GM23338 (cell line): ENCODE measurements around the gene GOLM1. TPM values are rescaled to one million over a fixed set of nuclear protein-coding genes. Genes with fewer than 3 reads are reported as not detected.

Experiments
- ATAC-seq: fragments of 200-7000 bp; cut with Tn5 transposase; 3 replicates; pipeline ENCODE4 v1.9.1; 2020
- DNase-seq: peaks from one replicate; pipeline ENCODE4 v3.0.0-alpha.2; 2015; ENCODE audit warnings: low spot score
- H2AFZ ChIP-seq: fragments of 200-600 bp; sonication (generic); 2 replicates; pipeline ENCODE4 v1.8.0; 2016; ENCODE audit warnings: antibody characterized with exemption, mild to moderate bottlenecking, moderate library complexity
- H3F3A ChIP-seq: fragments of 200-600 bp; sonication (generic); replicated peaks from 2 replicates; pipeline ENCODE4 v1.8.0; 2017; ENCODE audit warnings: antibody characterized with exemption, mixed run types, low read depth
- H3K27ac ChIP-seq: fragments of 200-600 bp; sonication (generic); 2 replicates; pipeline ENCODE4 v1.6.1; 2016; ENCODE audit warnings: low read depth
- H3K27me3 ChIP-seq: fragments of 200-600 bp; sonication (generic); 2 replicates; pipeline ENCODE4 v1.8.0; 2016; ENCODE audit warnings: mild to moderate bottlenecking, mixed run types, moderate library complexity; ENCODE audit not compliant: insufficient read depth
- H3K36me3 ChIP-seq: fragments of 200-600 bp; sonication (generic); 2 replicates; pipeline ENCODE4 v1.8.0; 2016; ENCODE audit warnings: mild to moderate bottlenecking; ENCODE audit not compliant: insufficient read depth
- H3K4me1 ChIP-seq: fragments of 200-600 bp; sonication (generic); 2 replicates; pipeline ENCODE4 v1.8.0; 2016; ENCODE audit warnings: mild to moderate bottlenecking, moderate library complexity; ENCODE audit not compliant: insufficient read depth
- H3K4me2 ChIP-seq: fragments of 200-600 bp; sonication (generic); 2 replicates; pipeline ENCODE4 v1.7.1; 2017; ENCODE audit warnings: mixed run types
- H3K4me3 ChIP-seq: fragments of 200-600 bp; sonication (generic); 2 replicates; pipeline ENCODE4 v1.6.1; 2016; ENCODE audit warnings: mixed run types
- H3K79me2 ChIP-seq: fragments of 200-600 bp; sonication (generic); replicated peaks from 2 replicates; pipeline ENCODE4 v1.8.0; 2017; ENCODE audit warnings: mild to moderate bottlenecking; ENCODE audit not compliant: insufficient read depth
- H3K9me2 ChIP-seq: fragments of 200-600 bp; sonication (generic); 2 replicates; pipeline ENCODE4 v1.8.0; 2017; ENCODE audit not compliant: insufficient read depth
- H4K20me1 ChIP-seq: fragments of 200-600 bp; sonication (generic); replicated peaks from 2 replicates; pipeline ENCODE4 v1.8.0; 2017; ENCODE audit warnings: mild to moderate bottlenecking; ENCODE audit not compliant: insufficient read depth
- H3K27ac Mint-ChIP-seq: 2 replicates; pipeline ENCODE4 v1.8.0; 2020; ENCODE audit warnings: inconsistent platforms, mild to moderate bottlenecking, moderate library complexity, mixed read lengths
- H3K27me3 Mint-ChIP-seq: 3 replicates; pipeline ENCODE4 v1.8.0; 2022; ENCODE audit warnings: low read depth, mild to moderate bottlenecking, moderate library complexity, mixed read lengths, inconsistent platforms; ENCODE audit not compliant: insufficient read depth, poor library complexity
- H3K36me3 Mint-ChIP-seq: 3 replicates; pipeline ENCODE4 v1.8.0; 2021; ENCODE audit warnings: low read depth, mild to moderate bottlenecking, inconsistent platforms, moderate library complexity, mixed read lengths
- H3K4me1 Mint-ChIP-seq: 3 replicates; pipeline ENCODE4 v1.8.0; 2020; ENCODE audit warnings: mild to moderate bottlenecking, inconsistent platforms, mixed read lengths
- H3K4me3 Mint-ChIP-seq: 3 replicates; pipeline ENCODE4 v1.8.0; 2021; ENCODE audit warnings: moderate library complexity, mild to moderate bottlenecking, inconsistent platforms, mixed read lengths
- H3K9me3 Mint-ChIP-seq: 3 replicates; pipeline ENCODE4 v1.8.0; 2020; ENCODE audit warnings: moderate library complexity, mild to moderate bottlenecking, inconsistent platforms, mixed read lengths
- CREB1 ChIP-seq: fragments of 250-450 bp; sonication (Bioruptor Pico); IDR thresholded peaks from 2 replicates; pipeline ENCODE4 v1.5.0; 2020; ENCODE audit warnings: low read depth, mild to moderate bottlenecking, moderate library complexity
- CTCF ChIP-seq, 2 experiments: fragments of 200-600 bp in 1 of 2; sonication (generic) in 1 of 2; conservative IDR thresholded peaks; 2 replicates each; pipeline versions ENCODE4 v1.5.1 to v1.6.1; 2016 to 2017; ENCODE audit warnings: antibody characterized with exemption in 2 of 2, low read depth in 2 of 2, mild to moderate bottlenecking in 2 of 2, moderate library complexity in 1 of 2
- EZH2 ChIP-seq: fragments of 200-600 bp; sonication (generic); IDR thresholded peaks from one replicate; pipeline ENCODE4 v1.8.0; 2017; ENCODE audit warnings: antibody characterized with exemption, mild to moderate bottlenecking, low read depth; ENCODE audit not compliant: unreplicated experiment
- NANOG ChIP-seq: IDR thresholded peaks from 2 replicates; pipeline ENCODE4 v1.6.1; 2016; ENCODE audit warnings: antibody characterized with exemption, borderline replicate concordance
- REST ChIP-seq: IDR thresholded peaks from one replicate; pipeline ENCODE4 v1.6.1; 2018; ENCODE audit warnings: antibody characterized with exemption; ENCODE audit not compliant: unreplicated experiment
- STAT1 ChIP-seq: IDR thresholded peaks from one replicate; pipeline ENCODE4 v1.6.1; 2016; ENCODE audit warnings: antibody characterized with exemption; ENCODE audit not compliant: unreplicated experiment
- ZNF114 ChIP-seq: fragments of 250-450 bp; sonication (Bioruptor Pico); IDR thresholded peaks from 2 replicates; pipeline ENCODE4 v1.5.0; 2020; ENCODE audit warnings: mild to moderate bottlenecking, moderate library complexity
- ZNF331 ChIP-seq: fragments of 250-450 bp; sonication (Bioruptor Pico); IDR thresholded peaks from 2 replicates; pipeline ENCODE4 v1.5.0; 2020; ENCODE audit warnings: low read depth, mild to moderate bottlenecking, moderate library complexity
- ZNF462 ChIP-seq: fragments of 250-450 bp; sonication (Bioruptor Pico); IDR thresholded peaks from 2 replicates; pipeline ENCODE4 v1.5.0; 2020; ENCODE audit warnings: mild to moderate bottlenecking, moderate library complexity
- polyA plus RNA-seq: library from polyadenylated mRNA; unstranded; fragments of >200 nt; fragmentation: Nextera tagmentation; extraction: Ambion mirVana; gene quantifications from 2 replicates; pipeline ENCODE4 v1.2.1, GENCODE V29; 2016
- total RNA-seq: library from RNA; depleted of rRNA; stranded (reverse); fragments of >200 nt; shearing (Covaris generic); gene quantifications from 2 replicates; pipeline ENCODE4 v1.2.3, GENCODE V29; 2014

Gene GOLM1
- total and polyA plus RNA-seq, 2 experiments from 2014 or later, result 58.3 to 92.4 TPM

- ATAC-seq, result no peak
- Histone ChIP-seq H2AFZ (no peak overlapping the region), H3K4me1 (peaks cover 21% of the 10 kb centered on the region), H3K4me2 (no peak overlapping the region), H3K27me3 (no peaks in the 10 kb centered on the region), H3K79me2 (peaks cover 27% of the 10 kb centered on the region), H3K9me2 (no peaks in the 10 kb centered on the region), H3K27ac (no peak overlapping the region), H3K36me3 (no peaks in the 10 kb centered on the region), H4K20me1 (peaks cover 6% of the 10 kb centered on the region), H3F3A (no peaks in the 10 kb centered on the region), H3K4me3 (no peak overlapping the region)
- Mint-ChIP-seq H3K4me3 (no peak overlapping the region), H3K9me3 (no peaks in the 10 kb centered on the region; the same call in 2 of the 3 replicates), H3K27me3 (peaks cover 2% of the 10 kb centered on the region), H3K36me3 (peaks cover 22% of the 10 kb centered on the region; the same call in 2 of the 3 replicates), H3K27ac (no peak overlapping the region; the same call in 1 of the 2 replicates), H3K4me1 (peaks cover 32% of the 10 kb centered on the region)
- TF ChIP-seq ZNF331 (CRISPR knock-in tag), result no peak
- TF ChIP-seq NANOG, result no peak
- TF ChIP-seq CTCF (conservative IDR thresholded peaks at IDR 0.05; ENCODE audit: low read depth in 2 of 2), result no peak
- no peak for TF ChIP-seq CREB1 (CRISPR knock-in tag)
- no peak for TF ChIP-seq ZNF114 (CRISPR knock-in tag)
- no peak for TF ChIP-seq STAT1
- no peak for TF ChIP-seq EZH2
- no peak for TF ChIP-seq REST
- TF ChIP-seq ZNF462 (CRISPR knock-in tag), result no peak
- no peak for DNase-seq
These were observed 35.1 kb downstream of the GOLM1 start for GRCh38 chr9:86064220-86064619.
